Karpas-422 (cell line): ENCODE measurements around the gene MED12L. TPM values are rescaled to one million over a fixed set of nuclear protein-coding genes. Genes with fewer than 3 reads are reported as not detected.

Experiments
- DNase-seq: peaks from one replicate; pipeline ENCODE4 v3.0.0-alpha.2; 2015
- H2AFZ ChIP-seq: fragments of 200-600 bp; sonication (generic); 2 replicates; pipeline ENCODE4 v1.6.1; 2014; ENCODE audit warnings: antibody characterized with exemption, low read length, mixed read lengths
- H3K27ac ChIP-seq: fragments of 200-600 bp; sonication (generic); 2 replicates; pipeline ENCODE4 v1.5.1; 2014; ENCODE audit warnings: mild to moderate bottlenecking, low read length, moderate library complexity
- H3K27me3 ChIP-seq: fragments of 200-600 bp; sonication (generic); 2 replicates; pipeline ENCODE4 v1.6.1; 2014; ENCODE audit warnings: low read length, mixed read lengths
- H3K36me3 ChIP-seq: fragments of 200-600 bp; sonication (generic); 2 replicates; pipeline ENCODE4 v1.6.1; 2014; ENCODE audit warnings: low read length, mixed read lengths; ENCODE audit not compliant: insufficient read depth
- H3K4me1 ChIP-seq: fragments of 200-600 bp; sonication (generic); 2 replicates; pipeline ENCODE4 v1.6.1; 2014; ENCODE audit warnings: mild to moderate bottlenecking, low read length, mixed read lengths
- H3K4me2 ChIP-seq: fragments of 200-600 bp; sonication (generic); 2 replicates; pipeline ENCODE4 v1.6.1; 2014; ENCODE audit warnings: low read length, low read depth, mild to moderate bottlenecking; ENCODE audit not compliant: poor library complexity, severe bottlenecking
- H3K4me3 ChIP-seq: fragments of 200-600 bp; sonication (generic); 2 replicates; pipeline ENCODE4 v1.5.1; 2014; ENCODE audit warnings: mild to moderate bottlenecking, antibody characterized with exemption, low read length, mixed read lengths
- H3K79me2 ChIP-seq: fragments of 200-600 bp; sonication (generic); 2 replicates; pipeline ENCODE4 v1.6.1; 2014; ENCODE audit warnings: mild to moderate bottlenecking, low read length, mixed read lengths
- H3K9ac ChIP-seq: fragments of 200-600 bp; sonication (generic); 2 replicates; pipeline ENCODE4 v1.6.0; 2014; ENCODE audit warnings: low read length
- H3K9me2 ChIP-seq: fragments of 200-600 bp; sonication (generic), shearing (Covaris generic); replicated peaks from 2 replicates; pipeline ENCODE4 v1.6.0; 2014; ENCODE audit warnings: mild to moderate bottlenecking, low read length, moderate library complexity; ENCODE audit not compliant: insufficient read depth
- H3K9me3 ChIP-seq: fragments of 300-700, 200-600 bp; sonication (generic); 2 replicates; pipeline ENCODE4 v1.6.1; 2014; ENCODE audit warnings: low read length, mixed read lengths
- H4K20me1 ChIP-seq: fragments of 200-600 bp; sonication (generic); 2 replicates; pipeline ENCODE4 v1.6.1; 2014; ENCODE audit warnings: mild to moderate bottlenecking, antibody characterized with exemption, low read length, low read depth; ENCODE audit not compliant: insufficient read depth
- total RNA-seq: library from RNA; depleted of rRNA; stranded (reverse); fragments of >200 nt; shearing (Covaris generic); gene quantifications from 2 replicates; pipeline ENCODE4 v1.2.3, GENCODE V29; 2014; ENCODE audit warnings: low replicate concordance

The MED12L gene
- total RNA-seq, 1 experiment from 2014 or later = 2.4 TPM

DNA sequence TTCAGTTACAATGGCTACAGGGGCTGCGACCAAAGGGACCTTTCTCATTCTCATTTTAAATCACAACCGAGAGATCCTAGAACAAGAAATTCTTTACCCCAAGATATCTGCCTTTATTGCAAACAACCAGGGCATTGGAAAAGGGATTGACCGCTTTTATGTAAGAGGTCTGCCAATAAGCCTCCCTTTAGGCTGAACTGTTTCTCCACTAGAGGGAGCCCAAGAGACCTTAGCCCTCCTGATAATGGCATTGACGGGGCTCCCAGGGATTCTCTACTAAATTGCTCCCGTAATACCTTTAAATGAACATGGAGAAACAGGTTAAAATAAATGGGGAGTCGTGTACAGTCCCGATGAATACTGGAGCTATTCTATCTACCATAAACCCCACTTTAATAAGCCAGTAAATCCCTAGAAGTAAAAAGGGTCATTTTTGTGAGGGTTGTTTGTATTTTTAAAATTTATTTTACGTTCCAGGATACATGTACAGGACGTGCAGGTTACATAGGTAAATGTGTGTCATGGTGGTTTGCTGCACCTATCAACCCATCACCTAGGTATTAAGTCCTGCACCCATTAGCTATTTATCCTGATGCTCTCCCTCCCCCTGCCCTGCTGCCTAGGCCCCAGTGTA is 382.9 kb downstream of the MED12L start:
- Histone ChIP-seq H3K9me2 (no peaks in the 10 kb centered on the region), H3K27ac (no peak overlapping the region), H3K36me3 (no peaks in the 10 kb centered on the region), H3K9me3 (no peaks in the 10 kb centered on the region), H4K20me1 (no peaks in the 10 kb centered on the region), H2AFZ (no peak overlapping the region), H3K9ac (no peak overlapping the region), H3K27me3 (no peaks in the 10 kb centered on the region), H3K4me3 (no peak overlapping the region), H3K79me2 (no peaks in the 10 kb centered on the region), H3K4me2 (no peak overlapping the region), H3K4me1 (no peaks in the 10 kb centered on the region)
- DNase-seq = peak; percentile 88

DNA sequence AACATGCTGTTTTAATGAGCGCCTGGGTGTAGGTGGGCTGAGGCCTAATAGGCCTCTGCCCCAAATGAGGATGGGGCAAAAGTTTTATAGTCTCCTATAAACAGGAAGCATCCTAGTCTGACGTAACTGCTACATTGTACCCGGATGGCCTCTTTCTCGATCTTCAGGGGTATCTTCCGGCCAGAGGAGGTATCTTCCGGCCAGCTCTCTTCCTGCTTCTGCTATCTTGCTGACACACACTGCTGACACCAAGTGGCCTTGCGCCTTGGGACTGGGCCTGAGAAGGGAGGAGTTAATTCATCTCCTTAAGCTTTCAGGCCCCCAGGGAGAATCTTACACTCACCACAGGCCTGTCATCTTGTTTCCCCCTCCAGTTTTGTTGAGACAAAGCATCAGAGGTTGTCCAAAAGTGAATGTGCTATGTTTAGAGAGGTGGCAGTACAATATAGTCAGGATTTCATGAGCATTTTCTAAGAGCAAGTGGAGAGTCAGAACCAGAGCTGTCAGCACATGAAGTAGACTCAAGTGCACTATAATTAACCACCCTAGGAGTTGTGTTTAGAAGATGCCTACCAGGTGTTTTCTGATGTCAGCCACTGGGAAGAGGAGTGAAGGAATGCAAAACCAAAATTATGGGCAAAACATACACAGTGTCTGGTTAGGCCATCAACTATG is 391.0 kb downstream of the MED12L start:
- Histone ChIP-seq H3K36me3 (no peaks in the 10 kb centered on the region), H3K4me2 (no peak overlapping the region), H2AFZ (no peak overlapping the region), H3K9ac (no peak overlapping the region), H4K20me1 (no peaks in the 10 kb centered on the region), H3K4me1 (no peaks in the 10 kb centered on the region), H3K4me3 (no peak overlapping the region), H3K9me2 (no peaks in the 10 kb centered on the region), H3K27me3 (no peaks in the 10 kb centered on the region), H3K79me2 (no peaks in the 10 kb centered on the region), H3K9me3 (no peaks in the 10 kb centered on the region), H3K27ac (no peak overlapping the region)
- no peak for DNase-seq

DNA sequence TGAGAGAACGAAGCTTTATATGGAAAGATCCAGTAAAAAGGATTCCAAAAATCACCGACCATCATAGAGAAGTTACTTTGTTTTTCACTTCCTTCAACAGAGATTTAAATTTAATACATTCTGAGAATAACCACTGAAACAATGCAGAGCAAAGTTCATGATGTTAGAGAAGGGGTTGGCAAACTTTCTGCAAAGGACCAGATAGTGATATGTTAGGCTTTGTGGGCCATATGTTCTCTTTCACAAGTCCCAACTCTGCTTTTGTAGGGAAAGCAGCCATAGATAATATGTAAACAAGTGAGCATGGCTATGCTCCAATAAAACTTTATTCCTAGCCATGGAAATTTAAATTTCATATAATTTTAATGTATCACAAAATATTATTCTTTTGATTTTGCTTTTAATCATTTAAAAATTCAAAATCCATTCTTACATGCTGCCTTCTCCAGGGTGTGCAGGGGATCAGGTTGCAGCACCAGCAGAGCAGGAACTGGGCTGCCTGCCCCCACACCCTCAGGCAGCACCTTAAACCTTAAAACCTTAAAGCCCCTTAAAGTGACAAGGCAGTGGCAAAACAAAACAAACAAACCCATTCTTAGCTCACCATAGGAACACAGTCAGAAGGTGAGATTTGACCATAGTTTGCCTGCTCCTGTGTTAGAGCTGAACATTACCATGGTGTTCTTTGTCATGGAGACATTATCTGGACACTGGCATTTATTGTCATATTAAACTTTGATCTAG is 392.3 kb downstream of the MED12L start:
- H3K27me3 ChIP-seq = no peaks in the 10 kb centered on the region
- no peak for DNase-seq
- no peak overlapping the region for H2AFZ ChIP-seq
- no peaks in the 10 kb centered on the region for H3K79me2 ChIP-seq
- H3K4me2 ChIP-seq = no peak overlapping the region
- no peaks in the 10 kb centered on the region for H3K9me2 ChIP-seq
- H3K36me3 ChIP-seq = no peaks in the 10 kb centered on the region
- H3K27ac ChIP-seq = no peak overlapping the region
- H3K9me3 ChIP-seq = peaks cover 2% of the 10 kb centered on the region; the same call in 1 of the 2 replicates
- no peak overlapping the region for H3K4me3 ChIP-seq
- H3K9ac ChIP-seq = no peak overlapping the region
- H3K4me1 ChIP-seq = no peaks in the 10 kb centered on the region
- H4K20me1 ChIP-seq = no peaks in the 10 kb centered on the region

DNA sequence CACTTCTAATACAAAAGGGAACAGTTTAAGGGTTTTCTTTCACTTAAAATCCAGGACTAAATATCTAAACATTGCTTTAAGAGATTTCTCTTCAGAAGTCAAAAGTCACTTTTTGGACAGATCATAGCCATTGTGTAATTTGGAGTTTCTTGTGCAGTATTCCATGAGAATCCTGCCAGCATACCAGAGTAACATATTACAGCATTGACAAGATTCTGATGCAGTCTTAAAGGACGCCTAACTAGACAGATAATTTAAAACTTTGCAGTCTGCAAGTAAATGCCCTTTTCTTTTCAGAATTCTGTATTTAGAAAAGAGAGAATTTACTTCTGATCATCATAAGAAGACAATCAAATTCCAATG is 392.9 kb downstream of the MED12L start:
- Histone ChIP-seq H3K4me1 (no peaks in the 10 kb centered on the region), H3K79me2 (no peaks in the 10 kb centered on the region), H2AFZ (no peak overlapping the region), H3K27ac (no peak overlapping the region), H4K20me1 (no peaks in the 10 kb centered on the region), H3K9me3 (peaks cover 3% of the 10 kb centered on the region; the same call in 1 of the 2 replicates), H3K9me2 (no peaks in the 10 kb centered on the region), H3K27me3 (no peaks in the 10 kb centered on the region), H3K4me2 (no peak overlapping the region), H3K4me3 (no peak overlapping the region), H3K9ac (no peak overlapping the region), H3K36me3 (no peaks in the 10 kb centered on the region)
- no peak for DNase-seq

DNA sequence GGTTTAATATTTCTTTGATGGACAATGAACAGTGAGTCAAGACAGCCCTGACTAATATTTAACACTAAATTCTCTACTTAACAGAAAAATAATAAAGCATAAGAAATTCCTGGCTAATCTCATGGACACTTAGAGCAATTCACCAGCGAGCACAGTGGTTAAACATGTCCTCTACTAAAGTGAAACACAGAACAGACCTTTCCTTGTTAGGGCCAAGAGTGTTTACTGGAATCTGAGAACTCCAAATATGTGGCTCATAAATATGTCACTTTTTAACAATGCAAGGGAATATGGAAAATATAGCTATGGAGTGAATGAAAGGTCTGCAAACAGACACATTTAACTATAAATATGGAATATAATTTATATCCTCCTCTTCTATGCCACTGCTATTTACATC is 394.0 kb downstream of the MED12L start:
- no peak overlapping the region for H2AFZ ChIP-seq
- peaks cover 3% of the 10 kb centered on the region; the same call in 1 of the 2 replicates for H3K9me3 ChIP-seq
- H3K4me1 ChIP-seq = no peaks in the 10 kb centered on the region

DNA sequence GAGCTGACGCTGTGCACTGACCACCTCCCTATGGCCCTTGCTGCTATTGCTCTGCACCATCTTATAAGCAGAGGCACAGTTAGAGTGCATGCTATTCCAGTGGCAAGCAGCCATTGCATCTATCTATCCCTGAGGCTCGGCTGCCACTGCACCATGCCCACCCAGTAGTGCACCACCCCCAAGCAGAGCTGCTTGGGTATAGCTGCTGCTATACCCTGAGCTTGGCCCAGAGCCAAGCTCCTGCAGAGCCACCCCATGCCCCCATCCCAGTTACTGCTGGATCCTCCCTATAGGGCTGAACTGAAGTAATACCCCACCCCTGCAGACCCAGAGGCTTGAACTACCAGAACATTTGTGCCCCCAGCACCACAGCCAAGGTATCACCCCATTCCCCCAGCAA is 395.0 kb downstream of the MED12L start:
- Histone ChIP-seq H3K79me2 (no peaks in the 10 kb centered on the region), H3K27me3 (no peaks in the 10 kb centered on the region), H3K9ac (no peak overlapping the region), H3K4me3 (no peak overlapping the region), H3K4me1 (no peaks in the 10 kb centered on the region), H3K36me3 (no peaks in the 10 kb centered on the region), H4K20me1 (no peaks in the 10 kb centered on the region), H3K9me2 (no peaks in the 10 kb centered on the region), H3K27ac (no peak overlapping the region), H2AFZ (no peak overlapping the region), H3K9me3 (peaks cover 3% of the 10 kb centered on the region; the same call in 1 of the 2 replicates), H3K4me2 (no peak overlapping the region)
- DNase-seq = no peak

More for the DNA sequence above, 394.0 kb downstream of the MED12L start:
- H3K9ac ChIP-seq = no peak overlapping the region
- H3K36me3 ChIP-seq = no peaks in the 10 kb centered on the region
- no peak overlapping the region for H3K27ac ChIP-seq
- H4K20me1 ChIP-seq = no peaks in the 10 kb centered on the region
- DNase-seq = no peak
- H3K4me3 ChIP-seq = no peak overlapping the region
- H3K79me2 ChIP-seq = no peaks in the 10 kb centered on the region
- no peak overlapping the region for H3K4me2 ChIP-seq
- H3K27me3 ChIP-seq = no peaks in the 10 kb centered on the region
- no peaks in the 10 kb centered on the region for H3K9me2 ChIP-seq

DNA sequence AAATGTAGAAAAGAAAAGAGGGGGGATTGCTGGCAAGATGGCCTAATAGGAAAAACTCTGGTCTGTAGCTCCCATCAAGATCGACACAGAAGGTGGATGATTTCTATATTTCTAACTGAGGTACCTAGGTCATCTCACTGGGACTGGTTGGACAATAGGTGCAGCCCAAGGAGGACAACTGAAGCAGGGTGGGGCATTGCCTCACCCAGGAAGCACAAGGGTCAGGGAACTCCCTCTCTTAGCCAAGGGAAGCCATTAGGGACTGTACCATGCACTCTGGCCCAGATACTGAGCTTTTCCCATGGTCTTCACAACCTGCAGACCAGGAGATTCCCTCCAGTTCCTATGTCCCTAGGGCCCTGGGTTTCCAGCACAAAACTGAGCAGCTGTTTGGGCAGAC is 398.0 kb downstream of the MED12L start:
- Histone ChIP-seq H3K27me3 (no peaks in the 10 kb centered on the region), H2AFZ (no peak overlapping the region), H3K4me1 (no peaks in the 10 kb centered on the region), H3K4me3 (no peak overlapping the region), H3K79me2 (no peaks in the 10 kb centered on the region), H3K9ac (no peak overlapping the region), H3K4me2 (no peak overlapping the region), H3K9me3 (peaks cover 3% of the 10 kb centered on the region; the same call in 1 of the 2 replicates), H3K36me3 (no peaks in the 10 kb centered on the region), H3K9me2 (no peaks in the 10 kb centered on the region), H4K20me1 (no peaks in the 10 kb centered on the region), H3K27ac (no peak overlapping the region)
- no peak for DNase-seq

DNA sequence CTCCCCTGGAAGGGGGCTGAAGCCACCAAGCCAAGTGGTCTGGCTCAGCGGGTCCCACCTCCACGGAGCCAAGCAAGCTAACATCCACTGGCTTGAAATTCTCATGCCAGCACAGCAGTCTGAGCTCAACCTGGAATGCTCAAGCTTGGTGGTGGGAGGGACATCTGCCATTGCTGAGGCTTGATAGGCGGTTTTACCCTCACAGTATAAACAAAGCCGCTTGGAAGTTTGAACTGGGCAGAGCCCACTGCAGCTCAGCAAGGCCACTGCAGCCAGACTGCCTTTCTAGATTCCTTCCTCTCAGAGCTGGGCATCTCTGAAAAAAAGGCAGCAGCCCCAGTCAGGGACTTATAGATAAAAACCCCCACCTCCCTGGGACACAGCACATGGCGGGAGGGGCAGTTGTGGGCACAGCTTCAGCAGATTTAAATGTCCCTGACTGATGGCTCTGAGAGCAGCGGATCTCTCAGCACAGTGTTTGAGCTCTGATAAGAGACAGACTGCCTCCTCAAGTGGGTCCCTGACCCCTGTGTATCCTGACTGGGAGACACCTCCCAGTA is 398.6 kb downstream of the MED12L start:
- H3K79me2 ChIP-seq = no peaks in the 10 kb centered on the region
- no peak overlapping the region for H3K9ac ChIP-seq
- no peak for DNase-seq
- no peaks in the 10 kb centered on the region for H3K36me3 ChIP-seq
- peaks cover 3% of the 10 kb centered on the region; the same call in 1 of the 2 replicates for H3K9me3 ChIP-seq
- no peaks in the 10 kb centered on the region for H4K20me1 ChIP-seq
- no peak overlapping the region for H2AFZ ChIP-seq
- H3K4me2 ChIP-seq = no peak overlapping the region
- H3K27me3 ChIP-seq = no peaks in the 10 kb centered on the region
- H3K27ac ChIP-seq = no peak overlapping the region
- no peaks in the 10 kb centered on the region for H3K9me2 ChIP-seq
- no peak overlapping the region for H3K4me3 ChIP-seq
- no peaks in the 10 kb centered on the region for H3K4me1 ChIP-seq
